DND-41 (cell line): ENCODE results near the gene SCD5.

Experiments
- ATAC-seq: fragments of 200-7000 bp; cut with Tn5 transposase; 3 replicates; pipeline ENCODE4 v1.9.1; 2021; ENCODE audit warnings: low read depth; ENCODE audit not compliant: insufficient read depth
- DNase-seq: peaks from one replicate; pipeline ENCODE4 v3.0.0-alpha.2; 2020
- H2AFZ ChIP-seq: 2 replicates; pipeline ENCODE4 v1.6.0; 2012; ENCODE audit warnings: low read depth, low read length
- H3K27ac ChIP-seq: 2 replicates; pipeline ENCODE4 v1.5.1; 2012; ENCODE audit warnings: low read length, inconsistent platforms
- H3K27me3 ChIP-seq: fragments of 200-600 bp; sonication (generic); 2 replicates; pipeline ENCODE4 v1.6.0; 2012; ENCODE audit warnings: low read length, mild to moderate bottlenecking, inconsistent platforms; ENCODE audit not compliant: insufficient read depth, poor library complexity
- H3K36me3 ChIP-seq: 2 replicates; pipeline ENCODE4 v1.5.1; 2012; ENCODE audit warnings: low read length, inconsistent platforms; ENCODE audit not compliant: insufficient read depth
- H3K4me1 ChIP-seq: 2 replicates; pipeline ENCODE4 v1.5.1; 2012; ENCODE audit warnings: mild to moderate bottlenecking, low read length; ENCODE audit not compliant: insufficient read depth
- H3K4me2 ChIP-seq: 2 replicates; pipeline ENCODE4 v1.6.0; 2012; ENCODE audit warnings: mild to moderate bottlenecking, moderate library complexity, low read length, inconsistent platforms; ENCODE audit not compliant: insufficient read depth
- H3K4me3 ChIP-seq, 2 experiments: fragments of 200-600 bp in 1 of 2; shearing (Covaris generic) in 1 of 2; 2 replicates each; pipeline ENCODE4 v1.5.1; 2012 to 2016; ENCODE audit warnings: inconsistent platforms in 2 of 2, low read length in 2 of 2, mild to moderate bottlenecking in 2 of 2, low read depth in 1 of 2, moderate library complexity in 1 of 2
- H3K79me2 ChIP-seq: 2 replicates; pipeline ENCODE4 v1.6.0; 2012; ENCODE audit warnings: low read length, inconsistent platforms; ENCODE audit not compliant: insufficient read depth
- H3K9ac ChIP-seq: 2 replicates; pipeline ENCODE4 v1.6.0; 2012; ENCODE audit warnings: low read depth, mild to moderate bottlenecking, inconsistent platforms, low read length, moderate library complexity
- H3K9me3 ChIP-seq: 2 replicates; pipeline ENCODE4 v1.5.1; 2012; ENCODE audit warnings: low read length, moderate library complexity, mild to moderate bottlenecking, inconsistent platforms; ENCODE audit not compliant: insufficient read depth, severe bottlenecking
- H4K20me1 ChIP-seq: 2 replicates; pipeline ENCODE4 v1.6.0; 2012; ENCODE audit warnings: low read length; ENCODE audit not compliant: insufficient read depth
- EZH2 ChIP-seq: IDR thresholded peaks from 3 replicates; pipeline ENCODE4 v1.6.1; 2012; ENCODE audit warnings: borderline replicate concordance, low read depth, mild to moderate bottlenecking, moderate library complexity, low read length, inconsistent platforms; ENCODE audit not compliant: severe bottlenecking
- TF ChIP-seq, protein P1 (sequence below): IDR thresholded peaks from 2 replicates; pipeline ENCODE4 v1.5.1; 2012; ENCODE audit warnings: borderline replicate concordance, low read length, moderate library complexity, mild to moderate bottlenecking; ENCODE audit not compliant: poor library complexity, severe bottlenecking; ENCODE audit errors: extremely low read depth

The SCD5 gene

DNA sequence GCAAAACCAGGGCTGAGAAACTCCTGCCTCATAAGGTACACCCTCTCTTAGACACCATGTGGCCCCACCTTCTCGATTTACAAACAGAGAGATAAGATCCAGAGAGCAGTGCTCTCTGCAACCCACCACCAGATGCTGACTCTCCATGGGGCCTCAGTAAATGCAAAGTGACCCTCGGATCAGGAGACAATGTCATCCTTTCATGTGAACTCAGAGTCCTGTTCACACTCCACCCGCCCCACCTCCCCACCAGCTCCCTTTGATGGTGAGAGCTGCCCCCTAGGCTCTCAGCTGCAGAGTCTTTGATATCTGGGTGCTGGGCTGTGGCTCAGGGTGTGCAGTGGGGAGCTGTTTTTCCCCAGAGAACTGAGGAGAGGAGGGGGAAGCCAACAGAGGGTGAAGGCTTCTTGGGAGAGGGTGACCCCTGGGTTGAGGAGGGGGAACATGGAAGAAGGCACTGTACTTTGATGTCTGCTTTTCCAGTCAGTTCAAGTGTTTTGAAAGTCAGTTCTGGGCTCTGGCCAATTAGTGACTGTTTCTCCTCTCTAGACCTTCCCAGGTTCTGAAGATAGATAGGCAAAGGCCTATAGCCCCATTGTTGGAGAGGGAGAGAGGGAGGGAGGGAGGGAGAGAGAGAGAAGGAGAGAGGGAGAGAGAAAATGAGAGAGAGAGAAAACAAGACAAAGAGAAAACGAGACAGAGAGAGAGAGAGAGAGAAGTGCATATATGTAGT, 88.2 kb downstream of the SCD5 start:
- no peaks in the 10 kb centered on the region for H3K27me3 ChIP-seq
- TF ChIP-seq EZH2, result no peak
- TF ChIP-seq, protein P1, sequence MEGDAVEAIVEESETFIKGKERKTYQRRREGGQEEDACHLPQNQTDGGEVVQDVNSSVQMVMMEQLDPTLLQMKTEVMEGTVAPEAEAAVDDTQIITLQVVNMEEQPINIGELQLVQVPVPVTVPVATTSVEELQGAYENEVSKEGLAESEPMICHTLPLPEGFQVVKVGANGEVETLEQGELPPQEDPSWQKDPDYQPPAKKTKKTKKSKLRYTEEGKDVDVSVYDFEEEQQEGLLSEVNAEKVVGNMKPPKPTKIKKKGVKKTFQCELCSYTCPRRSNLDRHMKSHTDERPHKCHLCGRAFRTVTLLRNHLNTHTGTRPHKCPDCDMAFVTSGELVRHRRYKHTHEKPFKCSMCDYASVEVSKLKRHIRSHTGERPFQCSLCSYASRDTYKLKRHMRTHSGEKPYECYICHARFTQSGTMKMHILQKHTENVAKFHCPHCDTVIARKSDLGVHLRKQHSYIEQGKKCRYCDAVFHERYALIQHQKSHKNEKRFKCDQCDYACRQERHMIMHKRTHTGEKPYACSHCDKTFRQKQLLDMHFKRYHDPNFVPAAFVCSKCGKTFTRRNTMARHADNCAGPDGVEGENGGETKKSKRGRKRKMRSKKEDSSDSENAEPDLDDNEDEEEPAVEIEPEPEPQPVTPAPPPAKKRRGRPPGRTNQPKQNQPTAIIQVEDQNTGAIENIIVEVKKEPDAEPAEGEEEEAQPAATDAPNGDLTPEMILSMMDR, result no peak
- no peak overlapping the region for H3K4me3 ChIP-seq
- DNase-seq, result peak; percentile 15
- H3K27ac ChIP-seq, result no peak overlapping the region
- H3K36me3 ChIP-seq, result no peaks in the 10 kb centered on the region
- no peak overlapping the region for H3K9ac ChIP-seq
- no peaks in the 10 kb centered on the region for H3K9me3 ChIP-seq
- H2AFZ ChIP-seq, result no peak overlapping the region
- peak; percentile 73 for ATAC-seq
- H3K79me2 ChIP-seq, result peaks cover 14% of the 10 kb centered on the region; the same call in 1 of the 2 replicates
- H3K4me1 ChIP-seq, result no peaks in the 10 kb centered on the region
- no peak overlapping the region for H3K4me2 ChIP-seq
- peaks cover 10% of the 10 kb centered on the region for H4K20me1 ChIP-seq

DNA sequence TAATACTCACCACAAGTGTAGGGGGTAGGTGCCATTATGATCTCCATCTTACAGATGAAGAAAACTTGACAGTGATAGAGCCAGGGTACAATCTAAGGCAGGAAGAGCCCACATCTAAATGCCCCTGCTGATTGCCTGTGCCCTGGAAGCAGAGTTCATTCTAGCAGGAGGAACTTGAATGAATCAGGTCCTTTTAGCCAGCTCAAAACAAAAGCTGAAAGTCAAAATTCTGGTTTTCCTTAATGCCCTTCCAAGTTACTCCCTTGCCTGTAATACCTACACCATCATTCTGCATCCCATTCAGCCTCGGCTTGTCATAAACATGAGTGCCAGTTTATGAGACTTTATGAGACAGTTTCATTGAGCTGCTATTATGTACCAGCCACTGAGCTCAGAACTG, 89.6 kb downstream of the SCD5 start:
- H3K27ac ChIP-seq, result no peak overlapping the region
- no peak overlapping the region for H3K9ac ChIP-seq
- H3K36me3 ChIP-seq, result peaks cover 12% of the 10 kb centered on the region
- H3K4me2 ChIP-seq, result no peak overlapping the region
- H3K9me3 ChIP-seq, result no peaks in the 10 kb centered on the region
- H4K20me1 ChIP-seq, result peaks cover 10% of the 10 kb centered on the region
- DNase-seq (no peak), ATAC-seq (no peak)
- H3K4me1 ChIP-seq, result no peaks in the 10 kb centered on the region
- TF ChIP-seq, protein P1, result no peak
- no peak for TF ChIP-seq EZH2
- no peak overlapping the region for H3K4me3 ChIP-seq
- no peaks in the 10 kb centered on the region for H3K27me3 ChIP-seq
- H2AFZ ChIP-seq, result no peak overlapping the region
- peaks cover 10% of the 10 kb centered on the region; the same call in 1 of the 2 replicates for H3K79me2 ChIP-seq

DNA sequence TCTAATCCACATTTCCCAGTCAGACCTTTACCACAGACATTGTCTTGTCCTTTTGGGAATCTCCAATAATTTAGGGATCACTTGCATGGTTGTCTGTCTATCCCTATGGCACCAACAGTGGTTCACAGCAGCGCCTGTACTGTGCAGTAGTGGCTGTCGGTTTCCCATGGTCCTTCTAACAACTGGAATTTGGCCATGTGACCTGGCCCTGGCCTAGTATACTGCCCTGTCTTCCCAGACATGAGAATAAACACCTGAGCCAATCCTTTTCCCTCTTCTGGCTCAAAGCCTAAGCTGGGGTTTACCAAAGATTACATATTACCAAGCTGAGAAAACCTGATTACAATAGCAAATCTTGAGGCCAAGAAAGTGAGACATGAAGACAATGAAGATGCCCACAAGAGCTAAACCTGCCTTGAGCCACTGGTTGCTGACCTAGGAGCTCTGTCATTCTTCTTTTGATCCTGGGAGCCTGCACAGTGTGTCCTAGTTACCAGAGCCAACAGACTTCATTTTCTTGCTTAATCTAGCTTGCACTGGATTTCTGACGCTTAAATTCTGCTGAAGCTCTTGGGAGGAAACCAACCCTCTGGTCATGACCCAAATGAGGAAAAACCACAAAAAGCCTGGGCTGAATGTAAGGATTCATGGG, 92.1 kb downstream of the SCD5 start:
- H3K4me2 ChIP-seq, result no peak overlapping the region
- peaks cover 33% of the 10 kb centered on the region for H3K36me3 ChIP-seq
- no peak overlapping the region for H3K27ac ChIP-seq
- H3K9ac ChIP-seq, result no peak overlapping the region
- no peak for DNase-seq
- peaks cover 4% of the 10 kb centered on the region for H4K20me1 ChIP-seq
- no peaks in the 10 kb centered on the region for H3K4me1 ChIP-seq
- H3K79me2 ChIP-seq, result peaks cover 7% of the 10 kb centered on the region; the same call in 1 of the 2 replicates
- H3K4me3 ChIP-seq, result no peak overlapping the region
- no peak overlapping the region for H2AFZ ChIP-seq
- no peaks in the 10 kb centered on the region for H3K27me3 ChIP-seq
- no peaks in the 10 kb centered on the region for H3K9me3 ChIP-seq
- TF ChIP-seq, protein P1, result no peak
- TF ChIP-seq EZH2, result no peak
- no peak for ATAC-seq
